ENCODE data around the gene KIRREL1. TPM values are rescaled to one million over a fixed set of nuclear protein-coding genes. Genes with fewer than 3 reads are reported as not detected.

The KIRREL1 gene
- total RNA-seq, 2 donors from 2014 or later, result 22.8 to 26.5 TPM

DNA sequence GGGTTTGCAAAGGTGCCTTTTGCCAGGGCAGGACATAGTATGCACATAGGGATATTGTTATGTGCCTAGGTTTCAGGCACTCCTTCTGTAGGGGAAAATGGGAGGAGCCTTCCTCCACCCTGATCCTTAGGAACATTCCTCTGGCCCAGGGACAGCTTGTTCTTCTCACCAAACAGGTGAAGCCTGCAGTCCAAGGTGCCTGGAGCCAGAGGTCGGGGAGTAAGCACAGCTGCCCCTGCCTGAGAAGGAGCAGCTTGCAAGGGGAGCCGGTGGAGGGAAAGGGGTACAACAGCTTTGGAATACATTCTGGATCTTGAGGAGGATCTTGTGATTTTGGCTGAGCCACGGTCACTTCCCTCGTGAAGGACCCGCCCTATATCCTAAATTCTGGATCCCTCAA, 104.8 kb downstream of the KIRREL1 start:
- no peak overlapping the region for H3K4me3 Mint-ChIP-seq
- no peak overlapping the region for H3K27ac Mint-ChIP-seq
- peaks cover 31% of the 10 kb centered on the region for H3K4me1 Mint-ChIP-seq
- Histone ChIP-seq H3K9me3 (ENCODE audit: control insufficient read depth, low read length) (no peaks in the 10 kb centered on the region), H3K4me3 (ENCODE audit: low read length) (no peak overlapping the region), H3K27ac (ENCODE audit: low read depth, low read length) (no peak overlapping the region), H3K27me3 (ENCODE audit: control insufficient read depth, insufficient read depth, low read length, poor library complexity, severe bottlenecking) (no peaks in the 10 kb centered on the region), H3K4me1 (ENCODE audit: control insufficient read depth, insufficient read depth, low read length) (peaks cover 6% of the 10 kb centered on the region), H3K9ac (ENCODE audit: extremely low read depth, low read length, poor library complexity, severe bottlenecking) (no peak overlapping the region), H3K36me3 (ENCODE audit: control insufficient read depth, insufficient read depth, low read length) (peaks cover 10% of the 10 kb centered on the region)
- WGBS, 2 experiments (ENCODE audit: insufficient coverage in 1 of 2, insufficient read length in 1 of 2), result 93 to 100% methylated on average over 1 to 5 of the region's 5 CpGs
- H3K9me3 Mint-ChIP-seq, result no peaks in the 10 kb centered on the region
- DNase-seq, result no peak
- no peaks in the 10 kb centered on the region for H3K27me3 Mint-ChIP-seq (ENCODE audit: insufficient read depth)
- TF ChIP-seq, protein P1, sequence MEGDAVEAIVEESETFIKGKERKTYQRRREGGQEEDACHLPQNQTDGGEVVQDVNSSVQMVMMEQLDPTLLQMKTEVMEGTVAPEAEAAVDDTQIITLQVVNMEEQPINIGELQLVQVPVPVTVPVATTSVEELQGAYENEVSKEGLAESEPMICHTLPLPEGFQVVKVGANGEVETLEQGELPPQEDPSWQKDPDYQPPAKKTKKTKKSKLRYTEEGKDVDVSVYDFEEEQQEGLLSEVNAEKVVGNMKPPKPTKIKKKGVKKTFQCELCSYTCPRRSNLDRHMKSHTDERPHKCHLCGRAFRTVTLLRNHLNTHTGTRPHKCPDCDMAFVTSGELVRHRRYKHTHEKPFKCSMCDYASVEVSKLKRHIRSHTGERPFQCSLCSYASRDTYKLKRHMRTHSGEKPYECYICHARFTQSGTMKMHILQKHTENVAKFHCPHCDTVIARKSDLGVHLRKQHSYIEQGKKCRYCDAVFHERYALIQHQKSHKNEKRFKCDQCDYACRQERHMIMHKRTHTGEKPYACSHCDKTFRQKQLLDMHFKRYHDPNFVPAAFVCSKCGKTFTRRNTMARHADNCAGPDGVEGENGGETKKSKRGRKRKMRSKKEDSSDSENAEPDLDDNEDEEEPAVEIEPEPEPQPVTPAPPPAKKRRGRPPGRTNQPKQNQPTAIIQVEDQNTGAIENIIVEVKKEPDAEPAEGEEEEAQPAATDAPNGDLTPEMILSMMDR (conservative IDR thresholded peaks at IDR 0.05), result no peak
- H3K36me3 Mint-ChIP-seq (ENCODE audit: low read depth), result peaks cover 10% of the 10 kb centered on the region

DNA sequence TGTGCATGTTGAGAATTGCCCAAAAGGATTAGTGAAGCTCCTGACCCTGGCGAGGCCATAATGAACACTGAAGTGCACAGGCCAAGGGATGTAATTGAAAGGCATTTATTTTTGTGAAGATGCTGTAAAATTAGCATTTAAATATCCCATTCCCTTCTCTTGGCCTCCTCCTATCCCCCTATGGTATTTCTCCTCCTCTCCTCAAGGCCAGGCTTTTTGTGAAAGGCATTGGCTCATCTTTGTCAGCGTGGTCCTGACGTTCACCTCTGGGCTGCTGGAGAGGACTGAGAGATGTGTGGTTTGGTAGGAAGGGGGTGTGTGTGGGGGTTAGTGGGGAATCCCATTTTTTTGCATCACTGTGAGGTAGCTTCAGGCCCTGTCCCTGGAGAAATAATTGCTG, 105.7 kb downstream of the KIRREL1 start:
- no peaks in the 10 kb centered on the region for H3K9me3 Mint-ChIP-seq
- H3K4me1 Mint-ChIP-seq, result peaks cover 39% of the 10 kb centered on the region
- Histone ChIP-seq H3K4me3 (ENCODE audit: low read length) (no peak overlapping the region), H3K9ac (ENCODE audit: extremely low read depth, low read length, poor library complexity, severe bottlenecking) (no peak overlapping the region), H3K36me3 (ENCODE audit: control insufficient read depth, insufficient read depth, low read length) (peaks cover 4% of the 10 kb centered on the region), H3K27ac (ENCODE audit: low read depth, low read length) (no peak overlapping the region), H3K9me3 (ENCODE audit: control insufficient read depth, low read length) (no peaks in the 10 kb centered on the region), H3K4me1 (ENCODE audit: control insufficient read depth, insufficient read depth, low read length) (peaks cover 6% of the 10 kb centered on the region), H3K27me3 (ENCODE audit: control insufficient read depth, insufficient read depth, low read length, poor library complexity, severe bottlenecking) (no peaks in the 10 kb centered on the region)
- no peak for DNase-seq
- TF ChIP-seq, protein P1 (conservative IDR thresholded peaks at IDR 0.05), result no peak
- WGBS, 2 experiments (ENCODE audit: insufficient coverage in 1 of 2, insufficient read length in 1 of 2), result 87% methylated on average over 3 of the region's 3 CpGs; no CpG with 5 or more reads in 1 of the 2 experiments
- H3K27me3 Mint-ChIP-seq (ENCODE audit: insufficient read depth), result no peaks in the 10 kb centered on the region
- peaks cover 5% of the 10 kb centered on the region for H3K36me3 Mint-ChIP-seq (ENCODE audit: low read depth)
- no peak overlapping the region for H3K27ac Mint-ChIP-seq
- no peak overlapping the region for H3K4me3 Mint-ChIP-seq

DNA sequence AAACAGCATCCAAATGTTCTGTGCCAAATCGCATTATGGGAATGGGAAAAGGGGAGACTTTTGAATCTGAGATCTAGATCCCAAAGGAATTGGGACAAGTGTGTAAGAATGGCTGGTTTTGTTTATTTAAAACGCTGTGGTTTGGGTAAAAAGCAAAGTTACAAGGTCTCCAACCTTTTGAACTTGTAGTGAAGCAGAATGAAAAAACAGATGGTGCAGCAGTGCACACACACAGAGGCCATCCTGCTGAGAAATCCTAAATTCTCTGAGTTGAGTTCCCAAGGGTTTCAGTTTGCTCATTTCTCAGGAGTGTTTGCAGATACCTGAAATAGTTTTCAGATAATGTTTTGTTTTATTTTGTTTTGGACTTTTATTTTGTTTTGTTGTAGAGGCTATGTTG, 107.1 kb downstream of the KIRREL1 start:
- WGBS, 2 experiments (ENCODE audit: insufficient coverage in 1 of 2, insufficient read length in 1 of 2), result 81 to 100% methylated on average over 2 of the region's 2 CpGs
- peaks cover 6% of the 10 kb centered on the region for H3K4me1 ChIP-seq (ENCODE audit: control insufficient read depth, insufficient read depth, low read length)

More for the DNA sequence above, 107.1 kb downstream of the KIRREL1 start:
- H3K27ac ChIP-seq (ENCODE audit: low read depth, low read length), result no peak overlapping the region
- H3K36me3 ChIP-seq (ENCODE audit: control insufficient read depth, insufficient read depth, low read length), result no peaks in the 10 kb centered on the region
- no peaks in the 10 kb centered on the region for H3K36me3 Mint-ChIP-seq (ENCODE audit: low read depth)
- DNase-seq, result no peak
- H3K4me3 ChIP-seq (ENCODE audit: low read length), result no peak overlapping the region
- no peaks in the 10 kb centered on the region for H3K27me3 ChIP-seq (ENCODE audit: control insufficient read depth, insufficient read depth, low read length, poor library complexity, severe bottlenecking)
- TF ChIP-seq, protein P1 (conservative IDR thresholded peaks at IDR 0.05), result no peak
- no peak overlapping the region for H3K27ac Mint-ChIP-seq
- H3K9me3 ChIP-seq (ENCODE audit: control insufficient read depth, low read length), result no peaks in the 10 kb centered on the region
- no peak overlapping the region for H3K4me3 Mint-ChIP-seq
- no peaks in the 10 kb centered on the region for H3K27me3 Mint-ChIP-seq (ENCODE audit: insufficient read depth)
- H3K9me3 Mint-ChIP-seq, result no peaks in the 10 kb centered on the region
- H3K4me1 Mint-ChIP-seq, result peaks cover 51% of the 10 kb centered on the region
- H3K9ac ChIP-seq (ENCODE audit: extremely low read depth, low read length, poor library complexity, severe bottlenecking), result no peak overlapping the region

Measured in endodermal cell (in vitro differentiated cells).